Activated CD8-positive, alpha-beta memory T cell treated with anti-CD3 and anti-CD28 coated beads, Interleukin-2, amount 50 U/mL, for 48 hours (primary cell): ENCODE results near the gene METTL23.
"Not testable (repeated sequence)": the region's sequence is repeated elsewhere in the genome, so short reads cannot be mapped to it uniquely, and the experiment has no call there.

Experiments
- DNase-seq: peaks from one replicate; pipeline ENCODE4 v3.0.0-alpha.2; 2020

METTL23 gene

DNA sequence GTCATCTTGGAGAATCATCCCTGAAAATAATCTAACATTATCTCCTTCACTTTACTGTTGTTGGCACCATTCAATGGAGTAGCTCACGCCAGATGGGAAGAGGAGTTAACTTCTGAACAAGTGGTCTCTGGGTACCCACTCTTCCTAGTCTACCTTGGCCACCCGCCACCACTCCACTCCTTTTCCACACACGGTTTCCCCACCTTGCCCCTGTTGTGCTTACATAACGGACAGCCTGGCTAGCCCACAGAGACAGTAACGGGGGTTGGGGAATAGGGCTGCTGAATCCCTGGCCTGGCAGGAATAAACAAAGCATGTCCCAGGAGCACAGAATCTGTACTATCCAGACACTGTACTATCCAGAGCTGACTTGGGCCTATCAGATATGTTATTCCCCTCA lies 12.3 kb upstream of the METTL23 start:
- no peak for DNase-seq

- peak; percentile 92 for DNase-seq
Observed at GRCh38 chr17:76714822-76715495, 11.7 kb upstream of the METTL23 start.

- no peak for DNase-seq
Observed at GRCh38 chr17:76715496-76715830, 11.2 kb upstream of the METTL23 start.

DNA sequence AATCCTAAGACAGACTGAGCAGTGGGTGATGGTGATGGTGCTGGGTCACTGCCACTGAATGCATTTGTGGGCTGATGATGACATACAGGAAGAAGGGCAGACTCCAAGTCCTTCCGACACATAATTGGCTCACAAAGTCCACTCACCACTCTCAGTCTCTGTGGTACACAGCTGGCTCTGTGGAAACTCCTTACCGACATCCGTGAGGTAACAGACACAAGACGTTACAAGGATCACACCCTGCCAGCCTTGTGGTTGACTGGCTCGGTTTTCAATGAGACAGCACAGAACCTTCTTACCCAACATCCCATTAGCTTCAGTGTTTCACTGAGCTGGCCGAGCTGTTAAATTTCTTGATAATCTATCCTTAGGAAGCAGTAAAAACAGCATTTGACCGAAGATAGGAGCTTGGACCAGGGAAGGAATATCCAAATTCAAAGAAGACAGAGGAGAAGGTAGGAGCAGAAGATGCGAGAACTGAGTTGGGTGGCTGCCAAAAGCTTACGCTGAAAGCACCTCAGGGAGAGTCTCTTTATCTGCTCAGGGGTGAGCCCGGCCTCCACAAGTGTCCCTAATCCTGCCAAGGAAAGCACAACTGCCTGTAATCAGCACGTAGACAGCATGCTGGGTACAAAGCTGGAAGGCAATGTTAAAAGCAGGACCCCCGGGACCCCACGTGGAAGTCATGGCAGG lies 10.3 kb upstream of the METTL23 start:
- DNase-seq, result peak; percentile 74

- no peak for DNase-seq
Observed at GRCh38 chr17:76716839-76717215, 9.8 kb upstream of the METTL23 start.

DNA sequence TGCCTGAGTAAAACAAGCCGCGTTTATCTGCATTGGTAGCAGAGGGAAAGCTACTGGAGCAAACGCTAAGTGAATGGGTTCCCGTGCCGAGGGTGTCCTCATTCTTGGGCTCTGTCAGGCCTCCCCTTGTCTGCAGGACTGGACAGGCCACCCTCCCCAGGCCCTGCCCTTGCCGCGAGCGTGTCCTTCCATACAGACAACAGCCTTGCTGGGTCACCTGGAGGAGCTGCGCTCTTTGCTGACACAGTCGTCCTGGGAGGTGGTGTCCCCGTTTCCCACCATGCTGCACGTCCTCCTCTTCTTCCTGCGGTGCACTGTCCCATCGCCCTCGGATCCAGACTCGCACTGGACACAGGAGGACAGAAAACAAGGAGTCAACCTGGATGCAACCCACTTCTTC lies 8.1 kb upstream of the METTL23 start:
- DNase-seq, result no peak

GRCh38 chr17:76720211-76720610 lies 6.4 kb upstream of the METTL23 start:
- no peak for DNase-seq

- DNase-seq, result no peak
Observed at GRCh38 chr17:76720941-76721340, 5.7 kb upstream of the METTL23 start.

DNA sequence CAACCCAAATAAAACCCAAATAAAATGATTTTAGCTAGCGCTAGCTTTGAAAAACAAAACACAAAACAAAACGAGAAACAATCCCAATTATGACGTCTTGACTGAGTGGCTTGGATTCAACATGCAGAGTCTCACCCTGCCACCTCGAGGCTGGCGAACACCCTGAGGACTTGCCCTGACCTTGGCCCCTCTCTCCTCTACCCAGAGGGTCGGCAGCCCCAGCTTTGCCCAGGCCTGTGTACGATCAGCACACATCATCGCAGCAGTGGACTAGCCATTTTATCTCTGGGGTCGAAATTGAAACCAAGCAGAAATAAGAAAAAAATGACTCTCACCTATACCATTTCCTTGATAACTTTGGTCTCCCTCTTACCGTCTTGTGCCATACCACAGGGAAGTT lies 5.2 kb upstream of the METTL23 start:
- DNase-seq, result no peak

DNA sequence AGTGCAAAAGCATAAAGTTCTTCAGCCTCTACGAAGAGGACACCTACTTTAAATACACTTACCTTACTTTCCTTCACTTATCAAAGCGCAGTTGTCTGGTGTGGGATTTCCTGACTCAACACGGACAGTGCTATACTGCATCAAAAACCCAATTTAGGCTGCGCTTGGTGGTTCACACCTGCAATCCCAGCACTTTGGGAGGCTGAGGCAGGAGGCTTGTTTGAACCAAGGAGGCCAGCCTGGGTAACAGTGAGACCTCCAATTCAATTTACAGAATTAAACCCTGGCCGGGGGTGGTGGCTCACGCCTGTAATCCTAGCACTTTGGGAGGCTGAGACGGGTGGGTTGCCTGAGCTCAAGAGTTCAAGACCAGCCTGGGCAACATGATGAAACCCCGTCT lies 4.4 kb upstream of the METTL23 start:
- no peak for DNase-seq

DNA sequence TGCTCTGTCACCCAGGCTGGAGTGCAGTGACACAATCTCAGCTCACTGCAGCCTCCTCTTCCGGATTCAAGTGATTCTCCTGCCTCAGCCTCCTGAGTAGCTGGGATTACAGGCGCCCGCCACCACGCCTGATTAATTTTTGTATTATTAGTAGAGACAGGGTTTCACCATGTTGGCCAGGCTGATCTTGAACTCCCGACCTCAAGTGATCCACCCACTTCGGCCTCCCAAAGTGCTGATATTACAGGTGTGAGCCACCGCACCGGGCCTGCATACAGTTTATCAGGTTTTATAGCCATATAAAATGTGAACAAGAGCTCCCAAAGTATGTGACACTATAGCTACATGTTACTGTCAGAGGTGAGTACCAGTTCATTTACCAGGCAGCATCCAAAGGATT lies 3.7 kb upstream of the METTL23 start:
- DNase-seq, result not testable (repeated sequence)

DNA sequence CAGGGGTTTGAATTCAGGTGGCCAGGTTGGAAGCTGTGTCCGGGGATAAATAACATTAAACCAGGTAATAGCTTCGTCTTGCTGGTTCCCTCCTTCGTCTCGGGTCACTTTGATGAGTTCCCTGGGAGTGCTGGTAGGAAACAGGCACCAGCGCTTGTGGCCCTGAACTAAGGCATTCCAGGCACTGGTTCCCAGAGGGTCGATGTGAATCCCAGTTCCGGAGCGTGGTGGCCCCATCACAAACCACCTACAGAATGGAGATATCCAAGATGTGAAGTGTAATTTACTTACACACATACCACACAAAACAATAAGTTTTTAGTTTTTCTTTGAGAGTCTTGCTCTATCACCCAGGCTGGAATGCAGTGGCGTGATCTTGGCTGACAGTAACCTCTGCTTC lies 2.8 kb upstream of the METTL23 start:
- DNase-seq, result no peak

- peak; percentile 87 for DNase-seq
Observed at GRCh38 chr17:76725580-76726230, 934 bp upstream of the METTL23 start.

DNA sequence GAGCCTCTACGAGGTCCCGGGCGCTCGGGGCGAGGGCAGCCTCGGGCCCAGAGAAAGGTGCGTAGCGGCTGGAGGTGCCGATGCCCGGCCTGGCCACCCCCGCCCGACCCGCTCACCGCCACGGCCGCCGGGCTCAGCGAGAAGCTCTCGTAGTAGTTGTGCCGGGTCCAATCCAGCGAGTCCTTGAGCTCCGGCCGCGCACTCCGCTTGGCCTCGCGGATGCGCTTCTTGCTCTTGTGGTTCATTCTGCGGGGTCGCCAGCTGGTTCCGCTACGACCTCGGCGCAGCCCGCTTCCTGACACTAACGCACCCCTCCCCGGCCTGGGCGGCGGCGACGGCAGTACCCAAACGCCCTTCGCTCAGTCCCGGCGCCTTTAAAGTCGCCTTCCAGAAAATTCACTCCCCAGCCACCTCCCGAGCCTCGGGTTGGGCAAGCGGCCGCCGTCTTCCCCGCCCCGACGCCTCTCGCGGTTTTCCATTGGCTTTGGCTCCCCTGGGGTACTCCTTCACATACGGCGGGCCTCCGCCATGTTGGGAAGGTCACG lies 336 bp upstream of the METTL23 start, which contains the start of gene JMJD6:
JMJD6 (minus strand) TSS at position 376 of the 545 bp plus-strand sequence; CDS start at position 245, 131 bp downstream.
- no peak for DNase-seq

GRCh38 chr17:76727745-76728456 lies 1.3 kb downstream of the METTL23 start:
- DNase-seq, result no peak

DNA sequence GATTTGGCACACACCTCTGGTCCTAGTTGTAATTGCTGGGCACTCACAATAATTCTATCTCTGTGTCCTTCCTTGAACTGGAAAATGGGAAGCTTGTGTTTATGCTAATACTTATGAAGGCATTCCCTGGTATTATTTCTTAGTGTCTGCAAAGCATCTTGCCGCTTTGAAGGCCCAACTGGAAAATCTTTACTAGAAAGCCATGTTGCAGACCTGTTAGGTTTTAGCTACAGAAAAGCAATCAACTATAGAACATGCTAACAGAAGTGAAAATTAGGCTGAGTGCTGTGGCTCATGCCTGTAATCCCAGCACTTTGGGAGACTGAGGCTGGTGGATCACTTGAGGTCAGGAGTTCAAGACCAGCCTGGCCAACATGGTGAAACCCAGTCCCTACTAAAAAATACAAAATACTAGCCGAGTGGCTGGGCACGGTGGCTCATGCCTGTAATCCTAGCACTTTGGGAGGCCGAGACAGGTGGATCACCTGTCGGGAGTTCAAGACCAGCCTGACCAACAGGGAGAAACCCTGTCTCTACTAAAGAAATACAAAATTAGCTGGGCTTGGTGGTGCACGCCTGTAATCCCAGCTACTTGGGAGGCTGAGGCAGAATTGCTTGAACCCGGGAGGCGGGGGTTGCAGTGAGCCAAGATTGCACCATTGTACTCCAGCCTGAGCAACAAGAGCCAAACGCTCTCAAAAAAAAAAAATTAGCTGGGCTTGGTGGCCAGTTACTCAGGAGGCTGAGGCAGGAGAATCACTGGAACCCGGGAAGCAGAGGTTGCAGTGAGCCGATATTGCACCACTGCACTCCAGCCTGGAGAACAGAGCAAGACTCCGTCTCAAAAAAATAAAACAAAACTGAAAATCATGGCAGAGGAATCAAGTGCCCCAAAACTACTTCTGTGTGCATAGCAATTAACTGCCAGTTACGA lies 5.4 kb downstream of the METTL23 start:
- not testable (repeated sequence) for DNase-seq

GRCh38 chr17:76732734-76733617 lies 6.3 kb downstream of the METTL23 start:
- DNase-seq, result no peak

DNA sequence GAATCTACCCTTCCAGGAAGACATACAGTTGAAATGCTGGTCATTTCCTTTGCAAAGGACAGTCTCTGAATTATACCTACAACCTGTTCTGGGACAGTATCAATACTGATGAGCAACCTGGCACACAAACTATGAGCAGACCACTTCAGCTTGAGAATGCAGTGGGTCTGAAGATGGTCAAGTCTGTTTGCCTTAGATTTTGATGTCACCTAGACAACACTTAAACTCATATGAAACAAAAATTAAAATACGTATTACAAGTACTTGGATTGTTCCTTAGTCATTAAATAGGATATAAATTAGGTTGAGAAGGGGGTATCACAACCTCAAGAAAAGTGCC lies 6.9 kb downstream of the METTL23 start:
- no peak for DNase-seq

- DNase-seq, result no peak
Observed at GRCh38 chr17:76734080-76734840, 7.6 kb downstream of the METTL23 start.

DNA sequence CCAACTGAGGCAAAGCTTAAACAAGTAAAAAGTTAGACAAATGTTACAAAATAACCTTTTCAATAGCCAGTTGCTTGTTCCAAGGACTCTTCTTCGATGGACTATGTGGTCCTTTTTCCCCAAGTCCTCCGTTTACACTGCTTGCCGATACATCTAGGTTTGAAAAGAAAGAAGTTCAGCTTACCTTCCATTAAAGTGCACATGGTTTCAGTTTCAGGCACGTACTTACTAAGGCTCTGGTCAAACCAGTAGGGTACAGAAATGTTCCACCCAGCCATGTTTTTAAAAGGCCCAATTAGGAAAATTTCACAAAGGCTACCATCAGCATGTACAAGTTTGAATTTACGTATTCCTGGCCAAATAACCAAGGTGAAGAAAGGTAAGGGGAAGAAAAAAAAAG lies 8.4 kb downstream of the METTL23 start:
- DNase-seq, result no peak
